Renal cortical epithelial cell (primary cell): ENCODE data around the gene CMTM1. TPM values are rescaled to one million over a fixed set of nuclear protein-coding genes. Genes with fewer than 3 reads are reported as not detected.
A peak's percentile ranks its signal among the peaks of the same experiment; 100 is the strongest.
"Not testable (repeated sequence)": the region's sequence is repeated elsewhere in the genome, so short reads cannot be mapped to it uniquely, and the experiment has no call there.

Experiments used
- DNase-seq: peaks from one replicate; pipeline ENCODE4 v3.0.0-alpha.2; 2011; ENCODE audit warnings: low read depth
- total RNA-seq: library from RNA; depleted of rRNA; stranded (reverse); fragments of >200 nt; gene quantifications from 2 replicates; pipeline ENCODE4 v1.2.3, GENCODE V29; 2014

CMTM1 gene
- total RNA-seq, 1 donor from 2014 or later: 6.2 TPM

DNA sequence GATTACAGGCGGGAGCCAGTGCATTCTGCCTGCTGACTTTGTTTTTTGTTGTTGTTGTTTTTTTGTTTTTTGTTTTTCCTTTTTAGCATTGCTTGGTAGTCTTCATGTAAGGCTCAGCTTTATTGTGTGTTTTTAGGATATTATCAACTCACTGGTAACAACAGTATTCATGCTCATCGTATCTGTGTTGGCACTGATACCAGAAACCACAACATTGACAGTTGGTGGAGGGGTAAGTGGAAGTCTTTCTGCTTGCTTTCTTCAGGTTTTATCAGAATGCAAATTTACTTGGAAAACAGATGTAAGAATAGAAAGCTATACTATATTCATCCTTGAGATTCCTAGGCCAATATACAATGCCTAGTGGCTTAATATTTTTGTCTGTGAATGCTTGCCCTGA lies 3.3 kb upstream of the CMTM1 start:
- DNase-seq: no peak

GRCh38 chr16:66563574-66564334 lies 2.5 kb upstream of the CMTM1 start:
- DNase-seq: no peak

GRCh38 chr16:66567270-66567669 lies 1.0 kb downstream of the CMTM1 start:
- not testable (repeated sequence) for DNase-seq

- no peak for DNase-seq
Observed at GRCh38 chr16:66568355-66568754, 2.1 kb downstream of the CMTM1 start.

GRCh38 chr16:66569131-66569530 lies 2.9 kb downstream of the CMTM1 start:
- peak; percentile 60 for DNase-seq

- peak; percentile 74 for DNase-seq
Observed at GRCh38 chr16:66569827-66570405, 3.7 kb downstream of the CMTM1 start.

- no peak for DNase-seq
Observed at GRCh38 chr16:66572356-66572755, 6.1 kb downstream of the CMTM1 start.

GRCh38 chr16:66574081-66574480 lies 7.8 kb downstream of the CMTM1 start:
- no peak for DNase-seq

GRCh38 chr16:66574531-66574930 lies 8.3 kb downstream of the CMTM1 start:
- DNase-seq: no peak

DNA sequence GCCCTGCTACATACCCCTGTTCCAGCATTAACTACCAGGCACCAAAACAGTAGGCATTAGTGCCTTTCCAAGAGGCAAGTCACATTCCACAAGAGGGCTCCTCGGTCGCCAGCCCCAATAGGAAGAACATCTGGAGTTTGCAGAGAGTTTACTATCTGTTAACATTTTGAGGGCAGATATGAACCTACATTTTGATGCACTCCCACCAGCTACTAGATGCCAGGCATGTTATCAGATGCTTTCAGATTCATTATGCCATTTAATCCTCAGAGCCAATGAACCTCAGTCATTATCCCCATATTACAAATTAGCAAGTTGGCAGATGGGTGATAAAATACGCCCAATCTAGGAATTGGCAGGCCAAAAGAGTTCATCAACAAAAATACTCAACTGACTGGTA lies 8.8 kb downstream of the CMTM1 start:
- no peak for DNase-seq

- no peak for DNase-seq
Observed at GRCh38 chr16:66576296-66576695, 10.1 kb downstream of the CMTM1 start.

GRCh38 chr16:66578651-66579531 lies 12.7 kb downstream of the CMTM1 start, which contains the start of gene CMTM2:
Gene CMTM2, plus strand, starts transcription at chr16:66579463. Its CDS starts 145 bp downstream, at chr16:66579608.
- no peak for DNase-seq

GRCh38 chr16:66580605-66581209 lies 14.5 kb downstream of the CMTM1 start:
- DNase-seq: peak; percentile 83

GRCh38 chr16:66581246-66581952 lies 15.2 kb downstream of the CMTM1 start:
- peak; percentile 71 for DNase-seq

DNA sequence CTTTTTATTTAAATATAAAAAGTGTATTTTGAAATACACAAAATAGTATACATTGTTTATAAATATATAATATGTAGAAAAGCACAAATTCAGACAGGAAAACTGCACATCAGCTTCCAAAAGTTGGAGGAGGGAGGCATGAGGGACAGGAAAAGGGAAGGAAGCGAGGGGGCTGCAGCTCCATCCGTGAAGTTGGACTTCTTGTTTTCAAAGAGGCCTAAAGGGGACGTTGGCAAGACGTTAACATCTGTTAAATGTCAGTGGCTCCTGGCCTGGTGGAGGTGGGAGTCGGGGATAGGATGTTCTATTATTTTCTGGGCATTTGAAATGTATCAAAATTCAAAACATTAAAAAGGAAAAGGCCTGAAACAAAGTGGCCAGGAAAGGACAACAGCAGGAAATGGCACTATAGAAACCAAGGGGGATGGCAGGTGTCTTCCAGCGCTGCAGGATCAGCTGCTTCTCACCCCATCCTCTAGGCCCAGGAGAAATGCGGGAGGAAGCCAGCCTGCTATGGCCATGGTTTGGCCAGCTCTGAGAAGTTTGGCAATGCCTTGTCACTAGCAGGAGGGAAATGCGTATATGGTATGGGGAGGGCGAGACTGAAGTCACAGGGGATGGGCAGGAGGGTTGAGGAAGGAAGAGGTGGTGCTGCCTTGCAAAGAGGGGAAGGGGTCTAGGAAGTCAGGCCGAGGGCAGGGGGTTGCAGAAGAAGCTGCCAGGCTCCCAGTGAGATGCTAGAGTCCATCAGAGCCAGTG lies 19.4 kb downstream of the CMTM1 start:
- no peak for DNase-seq

GRCh38 chr16:66587881-66588600 lies 21.8 kb downstream of the CMTM1 start:
- no peak for DNase-seq

GRCh38 chr16:66588981-66589713 lies 22.9 kb downstream of the CMTM1 start:
- peak; percentile 25 for DNase-seq

- DNase-seq: no peak
Observed at GRCh38 chr16:66590322-66590721, 24.1 kb downstream of the CMTM1 start.

DNA sequence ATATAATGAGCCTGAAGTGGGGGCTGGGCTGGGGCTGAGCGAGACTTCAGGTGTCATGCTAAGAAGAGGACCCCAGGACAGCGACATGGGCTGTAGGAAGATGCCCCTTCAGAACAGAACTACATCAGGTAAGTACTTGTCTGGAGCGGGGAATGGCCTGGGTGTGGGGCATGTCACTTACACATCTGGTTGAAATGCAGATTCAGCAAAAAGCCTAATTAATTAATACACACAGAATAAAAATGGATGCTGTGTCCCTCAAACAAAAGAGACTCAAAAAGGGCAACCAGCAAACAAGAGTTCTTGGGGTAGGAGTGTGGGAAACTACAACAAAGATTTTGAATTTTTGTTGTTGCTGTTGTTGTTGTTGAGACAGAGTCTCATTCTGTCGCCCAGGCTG lies 24.8 kb downstream of the CMTM1 start:
- DNase-seq: no peak
